ENCODE data around the gene METTL9.

DNA sequence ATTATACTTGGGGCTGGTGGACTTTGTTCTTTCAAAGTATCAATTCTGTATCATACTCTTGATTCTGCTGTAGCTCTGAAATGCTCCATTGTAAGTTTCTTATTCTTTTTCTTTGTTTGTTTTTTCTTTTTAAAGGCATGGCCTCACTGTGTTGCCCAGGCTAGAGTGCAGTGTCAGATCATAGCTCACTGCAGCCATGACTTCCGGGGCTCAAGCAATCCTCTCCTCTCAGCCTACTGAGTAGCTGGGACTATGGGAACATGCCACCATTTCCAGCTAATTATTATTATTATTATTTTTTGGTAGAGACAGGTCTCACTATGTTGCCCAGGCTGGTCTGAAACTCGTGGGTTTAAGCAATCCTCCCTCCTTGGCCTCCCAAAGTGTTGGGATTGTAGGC is 38.9 kb upstream of the METTL9 start:
- no peak for TF ChIP-seq POLR2A (IDR thresholded peaks at IDR 0.05; ENCODE audit: extremely low read depth, insufficient read length)
- TF ChIP-seq, protein P1, sequence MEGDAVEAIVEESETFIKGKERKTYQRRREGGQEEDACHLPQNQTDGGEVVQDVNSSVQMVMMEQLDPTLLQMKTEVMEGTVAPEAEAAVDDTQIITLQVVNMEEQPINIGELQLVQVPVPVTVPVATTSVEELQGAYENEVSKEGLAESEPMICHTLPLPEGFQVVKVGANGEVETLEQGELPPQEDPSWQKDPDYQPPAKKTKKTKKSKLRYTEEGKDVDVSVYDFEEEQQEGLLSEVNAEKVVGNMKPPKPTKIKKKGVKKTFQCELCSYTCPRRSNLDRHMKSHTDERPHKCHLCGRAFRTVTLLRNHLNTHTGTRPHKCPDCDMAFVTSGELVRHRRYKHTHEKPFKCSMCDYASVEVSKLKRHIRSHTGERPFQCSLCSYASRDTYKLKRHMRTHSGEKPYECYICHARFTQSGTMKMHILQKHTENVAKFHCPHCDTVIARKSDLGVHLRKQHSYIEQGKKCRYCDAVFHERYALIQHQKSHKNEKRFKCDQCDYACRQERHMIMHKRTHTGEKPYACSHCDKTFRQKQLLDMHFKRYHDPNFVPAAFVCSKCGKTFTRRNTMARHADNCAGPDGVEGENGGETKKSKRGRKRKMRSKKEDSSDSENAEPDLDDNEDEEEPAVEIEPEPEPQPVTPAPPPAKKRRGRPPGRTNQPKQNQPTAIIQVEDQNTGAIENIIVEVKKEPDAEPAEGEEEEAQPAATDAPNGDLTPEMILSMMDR (IDR thresholded peaks at IDR 0.05; ENCODE audit: low read depth, low read length): no peak
- TF ChIP-seq, protein P2, sequence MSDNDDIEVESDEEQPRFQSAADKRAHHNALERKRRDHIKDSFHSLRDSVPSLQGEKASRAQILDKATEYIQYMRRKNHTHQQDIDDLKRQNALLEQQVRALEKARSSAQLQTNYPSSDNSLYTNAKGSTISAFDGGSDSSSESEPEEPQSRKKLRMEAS (IDR thresholded peaks at IDR 0.05; ENCODE audit: low read depth, low read length): no peak
